Lower leg skin (tissue), 3 donors: ENCODE data around the gene MET.

ENCODE experiments used
- CTCF ChIP-seq, 3 donors: fragments of 450-650 bp; IDR thresholded peaks; one replicate each; pipeline ENCODE4 v1.5.1; 2016; ENCODE audit warnings: antibody characterized with exemption in 3 of 3, mild to moderate bottlenecking in 3 of 3, moderate library complexity in 2 of 3
- POLR2A ChIP-seq, 2 donors: fragments of 450-650 bp; IDR thresholded peaks; one replicate each; pipeline ENCODE4 v1.6.1; 2016 to 2017; ENCODE audit warnings: antibody characterized with exemption in 2 of 2, mild to moderate bottlenecking in 1 of 2, moderate library complexity in 1 of 2

- TF ChIP-seq POLR2A (IDR thresholded peaks at IDR 0.05), result no peak
- TF ChIP-seq CTCF (IDR thresholded peaks at IDR 0.05), result no peak
Observed at GRCh38 chr7:116811768-116812167, 139.8 kb downstream of the MET start.
